Mucosa of descending colon (tissue), 3 donors: Measurements from ENCODE around the gene PRELID3B. TPM values are rescaled to one million over a fixed set of nuclear protein-coding genes. Genes with fewer than 3 reads are reported as not detected.

ENCODE experiments used
- ATAC-seq: fragments of 200-7000 bp; cut with Tn5 transposase; one replicate; pipeline ENCODE4 v1.9.1; 2020; ENCODE audit warnings: mild to moderate bottlenecking, moderate library complexity
- DNase-seq, 3 donors: peaks; one replicate each; pipeline ENCODE4 v3.0.0-alpha.2; 2020
- H3K36me3 ChIP-seq: fragments of 200-600 bp; one replicate; pipeline ENCODE4 v1.8.0; 2021; ENCODE audit warnings: low read depth, mild to moderate bottlenecking
- H3K4me1 ChIP-seq: fragments of 200-600 bp; one replicate; pipeline ENCODE4 v1.8.0; 2021; ENCODE audit warnings: low read depth, mild to moderate bottlenecking
- H3K4me3 ChIP-seq: fragments of 200-600 bp; one replicate; pipeline ENCODE4 v1.8.0; 2021; ENCODE audit warnings: mild to moderate bottlenecking
- H3K9me3 ChIP-seq: fragments of 200-600 bp; one replicate; pipeline ENCODE4 v1.8.0; 2021; ENCODE audit warnings: mild to moderate bottlenecking
- CTCF ChIP-seq: fragments of 200-600 bp; IDR thresholded peaks from one replicate; pipeline ENCODE4 v1.8.0; 2022; ENCODE audit warnings: antibody characterized with exemption, mild to moderate bottlenecking
- intact Hi-C, 2 donors: fragments of 100-400 bp; cut with DNase I in 1 of 2; cut with micrococcal nuclease in 1 of 2; formaldehyde crosslinking; loops; one replicate each; pipeline versions ENCODE4 v1.11.0 to v1.11.1; 2022; cut with DNase I, micrococcal nuclease
- total RNA-seq, 3 donors: library from RNA; stranded (reverse); fragmentation: NEBNext Ultra II Directional in 2 of 3; extraction: Animal tissue kit (Norgen Biotek cat#: 25700) in 2 of 3; gene quantifications; one replicate each; pipeline versions ENCODE4 v1.2.1 to v1.2.4, GENCODE V29; 2021 to 2023
- donor health status: DM: no; HTN: no; CAD: no; lungs with moderate emphysema.
- donor health status: DM: no; HTN: no; CAD: no.
- donor health status: DM: no; HTN: yes; CAD: no.

The PRELID3B gene
- total RNA-seq, 3 donors from 2014 or later = 82.3 to 142 (median 121) TPM

GRCh38 chr20:58996226-58996611 lies 46.4 kb downstream of the PRELID3B start:
- H3K4me1 ChIP-seq = no peaks in the 10 kb centered on the region
- ATAC-seq = no peak
- TF ChIP-seq CTCF = no peak
- peaks cover 10% of the 10 kb centered on the region for H3K36me3 ChIP-seq
- DNase-seq = no peak
- no peaks in the 10 kb centered on the region for H3K9me3 ChIP-seq
- intact Hi-C loops = no loop called here
- no peak overlapping the region for H3K4me3 ChIP-seq

- no peak for TF ChIP-seq CTCF
- no peak overlapping the region for H3K4me3 ChIP-seq
- no peaks in the 10 kb centered on the region for H3K9me3 ChIP-seq
- DNase-seq = peak in 1 of 3 donors; percentile 19
- peaks cover 12% of the 10 kb centered on the region for H3K36me3 ChIP-seq
- no peaks in the 10 kb centered on the region for H3K4me1 ChIP-seq
- ATAC-seq = no peak
- intact Hi-C loops = no loop called here
Observed at GRCh38 chr20:58995461-58996225, 46.9 kb downstream of the PRELID3B start.

GRCh38 chr20:58994390-58995159 lies 48.0 kb downstream of the PRELID3B start:
- ATAC-seq (no peak), DNase-seq (peak in 1 of 3 donors; percentile 31)
- Histone ChIP-seq H3K4me1 (no peaks in the 10 kb centered on the region), H3K36me3 (peaks cover 15% of the 10 kb centered on the region), H3K9me3 (no peaks in the 10 kb centered on the region), H3K4me3 (no peak overlapping the region)
- intact Hi-C loops = no loop called here
- no peak for TF ChIP-seq CTCF

- Histone ChIP-seq H3K4me3 (no peak overlapping the region), H3K36me3 (peaks cover 18% of the 10 kb centered on the region), H3K4me1 (no peaks in the 10 kb centered on the region), H3K9me3 (no peaks in the 10 kb centered on the region)
- TF ChIP-seq CTCF = no peak
- intact Hi-C loops = no loop called here
- peak; percentile 23 for ATAC-seq
- DNase-seq = peak in 1 of 3 donors; percentile 29
Observed at GRCh38 chr20:58993332-58994248, 49.0 kb downstream of the PRELID3B start.

GRCh38 chr20:58992911-58993310 lies 49.7 kb downstream of the PRELID3B start:
- no peak for TF ChIP-seq CTCF
- Histone ChIP-seq H3K4me3 (no peak overlapping the region), H3K36me3 (peaks cover 18% of the 10 kb centered on the region), H3K4me1 (no peaks in the 10 kb centered on the region), H3K9me3 (no peaks in the 10 kb centered on the region)
- ATAC-seq = peak; percentile 12
- no peak for DNase-seq
- intact Hi-C loops = no loop called here
